Measurements from ENCODE around the gene ARHGEF3. TPM values are rescaled to one million over a fixed set of nuclear protein-coding genes. Genes with fewer than 3 reads are reported as not detected.

Gene ARHGEF3
- polyA plus RNA-seq, 12 donors: 26.3 to 43.9 (median 31.5) TPM; not detected in 1

- DNase-seq: no peak
Measured at GRCh38 chr3:56825567-56826438, 24.1 kb upstream of the ARHGEF3 start.

GRCh38 chr3:56823984-56824703 is 22.4 kb upstream of the ARHGEF3 start:
- DNase-seq: no peak

GRCh38 chr3:56823421-56823926 is 21.7 kb upstream of the ARHGEF3 start:
- DNase-seq: no peak

- DNase-seq: no peak
Measured at GRCh38 chr3:56822501-56822900, 20.8 kb upstream of the ARHGEF3 start.

- DNase-seq: no peak
Measured at GRCh38 chr3:56819016-56819809, 17.5 kb upstream of the ARHGEF3 start.

GRCh38 chr3:56818156-56818985 is 16.6 kb upstream of the ARHGEF3 start:
- DNase-seq: no peak

GRCh38 chr3:56817646-56818045 is 15.9 kb upstream of the ARHGEF3 start:
- no peak for DNase-seq

GRCh38 chr3:56816061-56816460 is 14.3 kb upstream of the ARHGEF3 start:
- DNase-seq: no peak

GRCh38 chr3:56815589-56815988 is 13.8 kb upstream of the ARHGEF3 start:
- DNase-seq: no peak

- DNase-seq: no peak
Measured at GRCh38 chr3:56813653-56813960, 11.9 kb upstream of the ARHGEF3 start.

- no peak for DNase-seq
Measured at GRCh38 chr3:56812754-56813652, 11.3 kb upstream of the ARHGEF3 start.

GRCh38 chr3:56811546-56812202 is 9.9 kb upstream of the ARHGEF3 start:
- DNase-seq: no peak

GRCh38 chr3:56810577-56811545 is 9.1 kb upstream of the ARHGEF3 start:
- DNase-seq: no peak

- DNase-seq: peak; percentile 28
Measured at GRCh38 chr3:56806407-56806806, 4.7 kb upstream of the ARHGEF3 start.

- DNase-seq: no peak
Measured at GRCh38 chr3:56802790-56803189, 1.0 kb upstream of the ARHGEF3 start.

GRCh38 chr3:56802378-56802745 is 613 bp upstream of the ARHGEF3 start:
- no peak for DNase-seq

GRCh38 chr3:56800832-56801661 is 702 bp downstream of the ARHGEF3 start:
- no peak for DNase-seq
